K562 (cell line): ENCODE measurements around the gene CDCP1. TPM values are rescaled to one million over a fixed set of nuclear protein-coding genes. Genes with fewer than 3 reads are reported as not detected.

Experiments used
- ATAC-seq: fragments of 200-7000 bp; cut with Tn5 transposase; 3 replicates; pipeline ENCODE4 v1.9.1; 2020; ENCODE audit warnings: moderate library complexity
- BruUV-seq: library from RNA; stranded (reverse); fragments of 400-500 nt; replicated peaks from 2 replicates; lab custom pipeline; 2021; lab: Mats Ljungman, UMichigan
- CTCF ChIA-PET: fragments of 300-600 bp; formaldehyde crosslinking; extraction: SDS; loops from one replicate; lab custom pipeline; 2021; ENCODE audit warnings: low intra/inter-chr PET ratio; lab: Yijun Ruan, JAX
- POLR2A ChIA-PET: fragments of 300-600, 350-650 bp; sonication (Branson Sonifier 250); formaldehyde crosslinking; extraction: SDS; loops from one replicate; lab custom pipeline; 2021; ENCODE audit warnings: antibody characterized with exemption, inconsistent platforms; lab: Yijun Ruan, JAX
- DNase-seq, 4 experiments: peaks; one replicate each; pipeline versions ENCODE4 v3.0.0 to v3.0.0-alpha.2; 2011 to 2018; ENCODE audit warnings: low spot score in 3 of 4, mixed read lengths in 3 of 4; ENCODE audit errors: extremely low read depth in 1 of 4
- FAIRE-seq: peaks from 2 replicates; lab custom pipeline; 2011; peaks lifted over from hg19 to GRCh38; lab: Jason Lieb, UNC
- H2AFZ ChIP-seq: 2 replicates; pipeline ENCODE4 v1.6.0; 2011; ENCODE audit warnings: low read depth, low read length, control low read depth, inconsistent platforms
- H3K27ac ChIP-seq: fragments of 200-600 bp; 3 replicates; pipeline ENCODE4 v1.8.0; 2011; ENCODE audit warnings: low read depth, mild to moderate bottlenecking, control low read depth, inconsistent platforms, low read length, moderate library complexity, mixed read lengths; ENCODE audit errors: extremely low read depth
- H3K27me3 ChIP-seq, 2 experiments: fragments of 300-600 bp in 1 of 2; 2 replicates in 1 of 2; 3 replicates in 1 of 2; pipeline versions ENCODE4 v1.6.0 to v1.8.0; 2011; ENCODE audit warnings: inconsistent platforms in 2 of 2, low read length in 2 of 2, mild to moderate bottlenecking in 1 of 2, mixed read lengths in 1 of 2, moderate library complexity in 1 of 2; ENCODE audit not compliant: control insufficient read depth in 2 of 2, insufficient read depth in 2 of 2
- H3K36me3 ChIP-seq: fragments of 300-600 bp; 3 replicates; pipeline ENCODE4 v1.8.0; 2011; ENCODE audit warnings: mild to moderate bottlenecking, low read length, inconsistent platforms; ENCODE audit not compliant: control insufficient read depth, insufficient read depth
- H3K4me1 ChIP-seq, 2 experiments: fragments of 200-600 bp in 1 of 2; replicated peaks in 1 of 2; 2 replicates in 1 of 2; 3 replicates in 1 of 2; pipeline versions ENCODE4 v1.5.1 to v1.8.0; 2011; ENCODE audit warnings: inconsistent platforms in 2 of 2, low read length in 2 of 2, mild to moderate bottlenecking in 1 of 2, mixed read lengths in 1 of 2, moderate library complexity in 1 of 2; ENCODE audit not compliant: control insufficient read depth in 2 of 2, insufficient read depth in 2 of 2
- H3K4me2 ChIP-seq: 2 replicates; pipeline ENCODE4 v1.6.1; 2011; ENCODE audit warnings: low read length, control low read depth, inconsistent platforms, mixed read lengths; ENCODE audit not compliant: insufficient read depth
- H3K4me3 ChIP-seq: fragments of 200-600 bp; sonication (generic), shearing (Covaris generic); 2 replicates; pipeline ENCODE4 v1.5.1; 2016; ENCODE audit warnings: control low read depth, inconsistent platforms
- H3K79me2 ChIP-seq: fragments of 200-600 bp; 3 replicates; pipeline ENCODE4 v1.8.0; 2011; ENCODE audit warnings: low read length, inconsistent platforms; ENCODE audit not compliant: control insufficient read depth, insufficient read depth
- H3K9ac ChIP-seq, 2 experiments: 2 replicates each; pipeline versions ENCODE4 v1.6.0 to v1.6.1; 2011; ENCODE audit warnings: low read depth in 2 of 2, low read length in 2 of 2, control low read depth in 1 of 2, inconsistent platforms in 1 of 2, mild to moderate bottlenecking in 1 of 2, mixed read lengths in 1 of 2; ENCODE audit not compliant: insufficient read depth in 1 of 2
- H3K9me1 ChIP-seq: one replicate; pipeline ENCODE4 v1.6.0; 2011; ENCODE audit warnings: inconsistent platforms, mild to moderate bottlenecking, low read length, moderate library complexity; ENCODE audit not compliant: control insufficient read depth, insufficient read depth
- H3K9me3 ChIP-seq: replicated peaks from 2 replicates; pipeline ENCODE4 v1.5.1; 2011; ENCODE audit warnings: low read depth, low read length, inconsistent platforms; ENCODE audit not compliant: control insufficient read depth, insufficient read depth
- H4K20me1 ChIP-seq: replicated peaks from 2 replicates; pipeline ENCODE4 v1.6.1; 2011; ENCODE audit warnings: low read length, inconsistent platforms, mixed read lengths; ENCODE audit not compliant: control insufficient read depth, insufficient read depth
- AFF4 ChIP-seq: sonication (generic); formaldehyde crosslinking; IDR thresholded peaks from 2 replicates; pipeline ENCODE4 v1.8.0; 2023; ENCODE audit warnings: mild to moderate bottlenecking, missing genetic modification reagents
- ARID1B ChIP-seq: fragments of 450-650 bp; IDR thresholded peaks from 2 replicates; pipeline ENCODE4 v1.6.1; 2016; ENCODE audit warnings: antibody characterized with exemption, mild to moderate bottlenecking, inconsistent platforms
- GATA2 ChIP-seq: sonication (generic); formaldehyde crosslinking; IDR thresholded peaks from 2 replicates; pipeline ENCODE4 v1.4.0; 2020; ENCODE audit warnings: mild to moderate bottlenecking, missing genetic modification reagents
- GTF2E2 ChIP-seq: fragments of 200-800 bp; sonication (Bioruptor generic); IDR thresholded peaks from 2 replicates; pipeline ENCODE4 v1.6.1; 2016; ENCODE audit warnings: missing genetic modification characterization, missing compliant biosample characterization
- IRF1 ChIP-seq: sonication (generic); formaldehyde crosslinking; IDR thresholded peaks from 2 replicates; pipeline ENCODE4 v1.8.0; 2022; ENCODE audit warnings: missing genetic modification reagents, mild to moderate bottlenecking, borderline replicate concordance
- SUPT5H ChIP-seq: fragments of 450-650 bp; IDR thresholded peaks from 2 replicates; pipeline ENCODE4 v1.6.1; 2016
- TCFL5 ChIP-seq: fragments of 250-450 bp; sonication (Bioruptor Pico); conservative IDR thresholded peaks from 2 replicates; pipeline ENCODE4 v1.6.1; 2021; ENCODE audit warnings: mild to moderate bottlenecking, moderate library complexity, matching md5 sums
- ZNF175 ChIP-seq: fragments of 200-800 bp; sonication (Bioruptor generic); IDR thresholded peaks from 2 replicates; pipeline ENCODE4 v1.6.1; 2016; ENCODE audit warnings: low read depth, mild to moderate bottlenecking, missing genetic modification characterization, missing compliant biosample characterization
- ZNF592 ChIP-seq: fragments of 450-650 bp; IDR thresholded peaks from 2 replicates; pipeline ENCODE4 v1.6.1; 2017; ENCODE audit warnings: antibody characterized with exemption, mild to moderate bottlenecking
- ZNF79 ChIP-seq: fragments of 250-450 bp; sonication (Bioruptor Pico); IDR thresholded peaks from 2 replicates; pipeline ENCODE4 v1.4.0; 2020; ENCODE audit warnings: low read depth, mild to moderate bottlenecking, moderate library complexity
- WGBS: fragments of 100-300 bp; shearing (Covaris generic); methylation state at CpG from one replicate; pipeline ENCODE4 v1.1.6; 2016; ENCODE audit warnings: low coverage, mixed read lengths; ENCODE audit not compliant: insufficient coverage; ENCODE audit errors: missing lambda C conversion rate; 5-methylcytosine and 5-hydroxymethylcytosine counted together
- in situ Hi-C: fragments of 300-500 bp; cut with MboI; formaldehyde crosslinking; loops from 4 replicates; pipeline ENCODE4 v1.15.0; 2018; ENCODE audit warnings: inconsistent platforms, mixed read lengths
- intact Hi-C: fragments of 100-400 bp; cut with micrococcal nuclease; formaldehyde crosslinking; loops from 2 replicates; pipeline ENCODE4 v1.14.2; 2022
- polyA plus RNA-seq, 8 experiments: library from polyadenylated mRNA; depleted of rRNA in 4 of 8; stranded (reverse) in 5 of 8; unstranded in 3 of 8; fragments of >200 nt; fragmentation: Nextera tagmentation in 2 of 8; fragmentation: Illumina TruSeq in 1 of 8; extraction: Ambion mirVana in 2 of 8; extraction: Trizol in 1 of 8; gene quantifications; 2 replicates each; pipeline versions ENCODE4 v1.2.1 to v1.2.3, GENCODE V29; 2011 to 2014; ENCODE audit warnings: inconsistent platforms in 1 of 8, missing spikeins in 1 of 8
- total RNA-seq, 7 experiments: library from RNA; depleted of rRNA in 6 of 7; stranded (reverse); fragments of >200 nt in 6 of 7; fragmentation: Illumina TruSeq in 2 of 7; extraction: Trizol in 2 of 7; gene quantifications; 2 replicates each; pipeline versions ENCODE4 v1.2.1 to v1.2.3, GENCODE V29; 2011 to 2021; ENCODE audit warnings: low replicate concordance in 1 of 7

Gene CDCP1
- total and polyA plus RNA-seq, 9 of the 15 experiments (the other 6 are each of a cell fraction or from before 2014, with no cell fraction given) = 3.9 to 16.4 (median 5.2) TPM

GRCh38 chr3:45127130-45127822, 18.9 kb downstream of the CDCP1 start:
- peak; percentile 10; the same call in 2 of the 3 replicates for ATAC-seq
- in situ Hi-C loops = no loop called here
- POLR2A ChIA-PET = interaction anchor here (0.6 to 2.8 kb wide), 7 partner anchors 8 to 106 kb away, joined by 3 to 11 read pairs (median 3); no protein-coding TSS in a partner anchor
- CTCF ChIA-PET = no interaction called here
- H2AFZ ChIP-seq = no peak overlapping the region
- BruUV-seq = no TSS peak
- H3K9ac ChIP-seq = no peak overlapping the region; a peak in 1 of 4 replicates
- no peaks in the 10 kb centered on the region for H3K9me1 ChIP-seq
- DNase-seq = no peak
- no peaks in the 10 kb centered on the region; the same call in 1 of the 3 replicates for H3K36me3 ChIP-seq
- no peak overlapping the region for H3K4me3 ChIP-seq
- no peaks in the 10 kb centered on the region for H3K9me3 ChIP-seq
- H4K20me1 ChIP-seq = no peaks in the 10 kb centered on the region
- H3K27me3 ChIP-seq = no peaks in the 10 kb centered on the region
- no peak for FAIRE-seq
- intact Hi-C loops = no loop called here
- no peak overlapping the region for H3K4me2 ChIP-seq
- peaks cover 8 to 54% of the 10 kb centered on the region in 2 experiments; a peak in 4 of 5 replicates for H3K4me1 ChIP-seq
- 69% methylated on average over 3 of the region's 3 CpGs for WGBS
- H3K79me2 ChIP-seq = peaks cover 14% of the 10 kb centered on the region; the same call in 1 of the 3 replicates
- peak overlapping the region; percentile 10; the same call in 1 of the 3 replicates for H3K27ac ChIP-seq
- TF ChIP-seq AFF4 (CRISPR knock-in tag) = no peak
- TF ChIP-seq SUPT5H = no peak
- no peak for TF ChIP-seq GATA2 (CRISPR knock-in tag)
- peak; percentile 80 for TF ChIP-seq ZNF175
- TF ChIP-seq GTF2E2 = no peak
- no peak for TF ChIP-seq ZNF79
- 0 out of 2 replicates have a peak, but pooled peaks have one; percentile 28 for TF ChIP-seq ZNF592
- TF ChIP-seq TCFL5 (CRISPR knock-in tag) = no peak
- no peak for TF ChIP-seq IRF1 (CRISPR knock-in tag)
- no peak for TF ChIP-seq ARID1B
